ENCODE measurements around the gene GXYLT2. TPM values are rescaled to one million over a fixed set of nuclear protein-coding genes. Genes with fewer than 3 reads are reported as not detected.

Gene GXYLT2
- total and polyA plus RNA-seq, 2 of the 13 experiments (the other 11 are each of a cell fraction or from before 2014, with no cell fraction given), result 4.3 to 6.9 TPM

GRCh38 chr3:72899349-72899765, 11.5 kb downstream of the GXYLT2 start:
- H4K20me1 ChIP-seq (ENCODE audit: insufficient read depth, low read length), result no peaks in the 10 kb centered on the region
- no peak for DNase-seq (ENCODE audit: low spot score)
- no peak overlapping the region for H3K4me2 ChIP-seq (ENCODE audit: low read depth, low read length)
- no peak overlapping the region for H3K4me3 ChIP-seq (replicated peaks in 1 of 3; ENCODE audit: insufficient read depth in 1 of 3, low read depth in 2 of 3, low read length in 3 of 3)
- intact Hi-C loops (cut with micrococcal nuclease; ENCODE audit: unreplicated experiment), result no loop called here
- no peak overlapping the region for H3K27ac ChIP-seq (ENCODE audit: extremely low read length, insufficient read depth, low read length)
- peaks cover 6% of the 10 kb centered on the region for H3K4me1 ChIP-seq (ENCODE audit: insufficient read depth, low read length)
- no peaks in the 10 kb centered on the region for H3K79me2 ChIP-seq (ENCODE audit: insufficient read depth, low read length)
- H3K9ac ChIP-seq (ENCODE audit: insufficient read depth, low read depth, low read length), result no peak overlapping the region
- 93% methylated on average over 6 of the region's 6 CpGs for WGBS (ENCODE audit: low lambda C conversion rate)
- ChIA-PET POLR2A (interaction anchor here (1.4 kb wide), 1 partner anchor 11 kb away, joined by 3 read pairs; no protein-coding TSS in a partner anchor), CTCF (ENCODE audit: low intra/inter-chr PET ratio, low total read pairs) (no interaction called here)
- H3K36me3 ChIP-seq (replicated peaks in 1 of 2; ENCODE audit: control insufficient read depth in 1 of 2, insufficient read depth in 2 of 2, low read length in 2 of 2), result no peaks in the 10 kb centered on the region
- no peaks in the 10 kb centered on the region for H3K27me3 ChIP-seq (ENCODE audit: control insufficient read depth in 1 of 2, insufficient read depth in 2 of 2, low read length in 2 of 2)
- BruUV-seq (replicated peaks), result no TSS peak
- no peak for FAIRE-seq
- in situ Hi-C loops (cut with HindIII; ENCODE audit: extremely low pct_ligation_motif_present, low pct_unique_long_range_greater_than_20kb), result no loop called here
- H2AFZ ChIP-seq (ENCODE audit: low read length), result no peak overlapping the region
- H3K9me3 ChIP-seq (ENCODE audit: low read length), result no peaks in the 10 kb centered on the region
- no peak for ATAC-seq
- TF ChIP-seq FOSL2 (CRISPR knock-in tag; IDR thresholded peaks at IDR 0.05), result no peak
- TF ChIP-seq ZNF343 (CRISPR knock-in tag; IDR thresholded peaks at IDR 0.05), result no peak
- TF ChIP-seq ZBTB1 (CRISPR knock-in tag; IDR thresholded peaks at IDR 0.05; ENCODE audit: borderline replicate concordance), result no peak
- no peak for TF ChIP-seq IKZF4 (CRISPR knock-in tag; IDR thresholded peaks at IDR 0.05; ENCODE audit: borderline replicate concordance, low read depth, not compliant biosample characterization)
- no peak for TF ChIP-seq ZNF260 (CRISPR knock-in tag; IDR thresholded peaks at IDR 0.05; ENCODE audit: borderline replicate concordance, low read depth)
- no peak for TF ChIP-seq SMAD1 (CRISPR knock-in tag; IDR thresholded peaks at IDR 0.05; ENCODE audit: borderline replicate concordance, low read depth)

DNA sequence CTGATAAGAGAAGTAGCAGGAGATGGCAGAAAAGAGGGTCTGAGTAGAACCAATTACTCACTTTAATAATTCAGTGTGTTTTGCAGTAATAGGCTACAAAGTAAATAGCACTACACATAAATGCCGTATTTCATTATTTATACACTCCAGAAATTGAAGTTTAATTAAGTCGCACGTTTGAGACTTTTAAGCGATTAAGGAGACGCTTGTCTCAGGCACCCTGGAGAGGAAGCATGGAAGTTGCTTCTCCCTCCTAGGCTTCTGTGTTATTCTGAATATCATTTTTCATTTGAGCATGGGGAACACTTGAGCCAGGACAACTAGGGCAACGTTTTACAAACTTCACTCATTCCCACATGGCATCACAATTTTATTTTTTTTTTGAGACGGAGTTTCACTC, 12.2 kb downstream of the GXYLT2 start:
- no peak overlapping the region for H2AFZ ChIP-seq (ENCODE audit: low read length)
- no peak for FAIRE-seq
- no peaks in the 10 kb centered on the region for H3K79me2 ChIP-seq (ENCODE audit: insufficient read depth, low read length)
- CTCF ChIA-PET (ENCODE audit: low intra/inter-chr PET ratio, low total read pairs), result no interaction called here
- peaks cover 6% of the 10 kb centered on the region for H3K4me1 ChIP-seq (ENCODE audit: insufficient read depth, low read length)
- H4K20me1 ChIP-seq (ENCODE audit: insufficient read depth, low read length), result no peaks in the 10 kb centered on the region
- 88% methylated on average over 7 of the region's 7 CpGs for WGBS (ENCODE audit: low lambda C conversion rate)
- H3K9me3 ChIP-seq (ENCODE audit: low read length), result no peaks in the 10 kb centered on the region
- no peak for ATAC-seq
- no peak overlapping the region for H3K4me3 ChIP-seq (replicated peaks in 1 of 3; ENCODE audit: insufficient read depth in 1 of 3, low read depth in 2 of 3, low read length in 3 of 3)
- no peak overlapping the region for H3K9ac ChIP-seq (ENCODE audit: insufficient read depth, low read depth, low read length)
- H3K27ac ChIP-seq (ENCODE audit: extremely low read length, insufficient read depth, low read length), result no peak overlapping the region
- H3K27me3 ChIP-seq (ENCODE audit: control insufficient read depth in 1 of 2, insufficient read depth in 2 of 2, low read length in 2 of 2), result no peaks in the 10 kb centered on the region
- H3K4me2 ChIP-seq (ENCODE audit: low read depth, low read length), result no peak overlapping the region
- DNase-seq (ENCODE audit: low spot score), result no peak
- intact Hi-C loops (cut with micrococcal nuclease; ENCODE audit: unreplicated experiment) (no loop called here), in situ Hi-C loops (cut with HindIII; ENCODE audit: extremely low pct_ligation_motif_present, low pct_unique_long_range_greater_than_20kb) (no loop called here)
- BruUV-seq (replicated peaks), result no TSS peak
- no peaks in the 10 kb centered on the region for H3K36me3 ChIP-seq (replicated peaks in 1 of 2; ENCODE audit: control insufficient read depth in 1 of 2, insufficient read depth in 2 of 2, low read length in 2 of 2)
- POLR2A ChIA-PET, result interaction anchor here (1.4 kb wide), 1 partner anchor 11 kb away, joined by 3 read pairs; no protein-coding TSS in a partner anchor
- TF ChIP-seq ZGPAT (CRISPR knock-in tag; IDR thresholded peaks at IDR 0.05), result no peak
- TF ChIP-seq PITX1 (CRISPR knock-in tag; IDR thresholded peaks at IDR 0.05), result no peak
- no peak for TF ChIP-seq ZNF550 (CRISPR knock-in tag; IDR thresholded peaks at IDR 0.05; ENCODE audit: borderline replicate concordance)
- TF ChIP-seq ZNF646 (CRISPR knock-in tag; IDR thresholded peaks at IDR 0.05), result no peak
- TF ChIP-seq TBX2 (CRISPR knock-in tag; IDR thresholded peaks at IDR 0.05; ENCODE audit: borderline replicate concordance), result no peak
- TF ChIP-seq ZNF557 (CRISPR knock-in tag; IDR thresholded peaks at IDR 0.05), result no peak

Data from HepG2 (cell line).